Measurements from ENCODE around the gene LDLRAD4.

LDLRAD4 gene

GRCh38 chr18:13646633-13647032, 428.1 kb downstream of the LDLRAD4 start:
- no peak for TF ChIP-seq CTCF (conservative IDR thresholded peaks at IDR 0.05; ENCODE audit: low read depth, low read length)
- no peak for DNase-seq (ENCODE audit: low read depth)

DNA sequence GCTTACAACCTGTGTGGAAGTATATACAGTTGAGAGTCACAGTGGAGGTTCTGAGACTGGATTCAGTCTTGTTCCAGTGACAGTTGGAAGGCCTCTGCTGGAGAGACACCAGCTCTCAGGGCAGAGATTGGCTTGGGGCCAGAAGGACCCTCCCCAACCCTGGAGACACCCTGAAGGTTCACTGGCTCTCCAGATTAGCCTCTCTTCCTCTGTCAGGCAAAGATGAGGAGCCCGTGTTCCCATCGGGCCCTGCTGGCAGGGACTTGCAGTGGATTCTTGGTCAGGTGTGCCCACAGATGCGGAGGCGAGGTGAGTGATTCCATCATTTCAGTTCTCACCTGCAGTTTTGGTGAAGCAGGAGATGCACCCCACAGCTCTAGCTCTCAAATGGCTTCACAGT, 429.2 kb downstream of the LDLRAD4 start:
- DNase-seq (ENCODE audit: low read depth): no peak
- H3K4me3 ChIP-seq (ENCODE audit: low read length): no peak overlapping the region
- TF ChIP-seq CTCF (conservative IDR thresholded peaks at IDR 0.05; ENCODE audit: low read depth, low read length): no peak

More at GRCh38 chr18:13646633-13647032, 428.1 kb downstream of the LDLRAD4 start:
- no peak overlapping the region for H3K4me3 ChIP-seq (ENCODE audit: low read length)

- TF ChIP-seq CTCF (conservative IDR thresholded peaks at IDR 0.05; ENCODE audit: low read depth, low read length): no peak
- no peak overlapping the region for H3K4me3 ChIP-seq (ENCODE audit: low read length)
- no peak for DNase-seq (ENCODE audit: low read depth)
These were observed 431.1 kb downstream of the LDLRAD4 start for GRCh38 chr18:13649397-13650390.

GRCh38 chr18:13653746-13654433, 435.3 kb downstream of the LDLRAD4 start:
- TF ChIP-seq CTCF (conservative IDR thresholded peaks at IDR 0.05; ENCODE audit: low read depth, low read length): no peak
- no peak for DNase-seq (ENCODE audit: low read depth)
- no peak overlapping the region for H3K4me3 ChIP-seq (ENCODE audit: low read length)

DNA sequence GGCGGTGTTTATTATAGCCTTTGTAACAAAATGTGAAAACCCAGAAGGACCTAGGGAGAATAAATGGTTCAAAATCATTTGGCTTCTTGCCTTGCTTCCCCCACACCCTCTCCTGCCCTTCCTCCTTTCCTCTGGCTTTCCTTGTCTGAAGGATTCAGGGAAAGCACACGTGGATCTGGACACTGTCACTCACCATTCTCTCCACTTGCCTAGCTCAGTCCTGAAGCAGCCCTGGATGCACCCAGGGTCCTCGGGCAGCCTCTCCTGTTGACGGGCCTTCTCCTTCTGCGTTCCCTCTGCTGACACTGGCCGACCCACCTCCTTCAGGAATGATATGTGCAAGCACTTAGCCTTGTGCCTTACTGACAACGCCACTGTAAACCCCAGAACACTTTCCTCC, 439.4 kb downstream of the LDLRAD4 start:
- TF ChIP-seq CTCF (conservative IDR thresholded peaks at IDR 0.05; ENCODE audit: low read depth, low read length): no peak
- no peak for DNase-seq (ENCODE audit: low read depth)
- no peak overlapping the region for H3K4me3 ChIP-seq (ENCODE audit: low read length)

DNA sequence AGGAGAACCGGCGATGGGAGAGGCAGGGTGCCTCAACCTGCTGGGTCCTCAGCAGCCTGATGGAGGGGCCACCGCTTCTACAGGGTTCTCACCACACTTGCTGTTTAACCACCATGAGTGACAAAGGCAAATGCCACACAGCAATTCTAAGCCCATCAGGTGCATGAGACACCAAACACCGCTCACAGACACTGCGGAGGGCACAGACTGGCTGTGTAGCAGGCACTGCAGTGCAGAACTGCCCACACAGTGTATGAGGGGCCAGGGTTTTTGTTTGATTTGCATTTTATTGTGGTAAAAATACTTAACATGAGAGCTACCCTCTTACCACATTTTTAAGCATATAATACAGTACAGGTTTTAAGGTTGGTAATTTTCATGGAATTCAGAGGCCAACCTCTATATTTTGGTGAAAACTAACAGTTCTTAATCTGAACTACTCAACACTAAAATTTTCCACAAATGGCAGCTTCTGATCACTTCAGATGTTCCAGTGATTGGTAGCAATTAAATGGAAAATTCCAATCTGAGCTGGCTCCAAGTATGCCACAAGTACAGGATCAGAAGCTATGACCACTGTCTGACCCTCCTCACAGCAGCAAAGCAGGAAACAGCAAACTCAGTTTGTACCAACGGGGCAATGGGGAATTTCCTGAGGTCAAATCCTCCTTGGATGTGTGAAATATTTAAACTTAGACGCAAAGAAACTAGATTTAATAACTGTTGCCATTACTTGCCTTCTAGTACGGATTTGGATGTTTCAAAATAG, 440.1 kb downstream of the LDLRAD4 start:
- H3K4me3 ChIP-seq (ENCODE audit: low read length): no peak overlapping the region
- TF ChIP-seq CTCF (conservative IDR thresholded peaks at IDR 0.05; ENCODE audit: low read depth, low read length): no peak
- peak; percentile 17 for DNase-seq (ENCODE audit: low read depth)

Data from retinal pigment epithelial cell (primary cell).